ENCODE results near the gene TCF7L1. TPM values are rescaled to one million over a fixed set of nuclear protein-coding genes. Genes with fewer than 3 reads are reported as not detected.
A peak's percentile ranks its signal among the peaks of the same experiment; 100 is the strongest.

Gene TCF7L1
- total and polyA plus RNA-seq, 2 of the 13 experiments (the other 11 are each of a cell fraction or from before 2014, with no cell fraction given): 0.04 to 0.15 TPM

DNA sequence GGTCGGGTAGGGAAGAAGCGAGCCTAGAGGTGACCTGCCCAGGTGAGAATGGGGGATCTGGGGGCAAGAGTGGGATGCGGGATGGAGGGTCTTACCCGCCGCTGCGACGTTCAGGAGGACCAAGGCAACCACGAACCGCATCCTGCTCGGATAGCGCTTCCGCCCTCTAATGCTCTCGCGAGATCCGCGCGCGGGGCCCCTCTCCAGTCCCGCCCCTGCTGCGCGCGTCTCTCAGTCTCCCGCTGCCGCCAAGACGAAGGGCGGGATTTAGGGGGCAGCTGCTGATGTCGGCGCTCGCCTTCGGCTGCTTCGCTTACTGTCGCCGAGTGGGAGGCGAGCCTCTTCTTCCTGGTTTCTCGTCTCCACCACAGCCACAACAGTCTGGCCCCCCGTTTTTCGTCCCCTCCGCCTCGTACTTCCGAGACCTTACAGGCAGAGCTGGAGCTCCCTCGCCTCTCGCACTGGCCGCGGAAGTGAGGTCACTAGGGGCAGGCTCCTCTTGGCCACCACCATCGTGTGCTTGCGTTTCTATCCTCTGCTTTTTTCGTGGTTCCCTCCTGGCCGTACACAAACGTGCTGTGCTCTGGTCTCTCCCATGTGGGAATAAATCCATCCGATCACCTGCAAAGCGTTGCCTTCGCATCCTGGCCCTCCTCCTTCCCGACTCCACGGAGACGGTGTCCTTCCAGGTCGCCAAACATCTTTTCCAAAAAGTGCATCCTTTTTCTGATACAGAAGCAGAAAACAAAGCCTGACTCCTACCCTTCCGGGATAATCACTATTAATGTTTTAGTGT is 194.8 kb downstream of the TCF7L1 start, which contains the start of gene TGOLN2 (continued):
- TF ChIP-seq PAX8 (CRISPR knock-in tag; IDR thresholded peaks at IDR 0.05; ENCODE audit: borderline replicate concordance) (peak; percentile 80; the same call in 1 of the 2 replicates), ZNF33A (CRISPR knock-in tag; IDR thresholded peaks at IDR 0.05; ENCODE audit: borderline replicate concordance) (no peak), NFE2L1 (CRISPR knock-in tag; IDR thresholded peaks at IDR 0.05; ENCODE audit: borderline replicate concordance) (peak; percentile 87), NFYB (CRISPR knock-in tag; IDR thresholded peaks at IDR 0.05) (peak; percentile 38), GABPB1 (CRISPR knock-in tag; IDR thresholded peaks at IDR 0.05) (peak; percentile 94), NONO (IDR thresholded peaks at IDR 0.05) (no peak), NONO (CRISPR knock-in tag; conservative IDR thresholded peaks at IDR 0.05) (peak; percentile 77), ZNF34 (CRISPR knock-in tag; IDR thresholded peaks at IDR 0.05; ENCODE audit: borderline replicate concordance) (0 out of 2 replicates have a peak, but pooled peaks have one; percentile 24), JUNB (CRISPR knock-in tag; IDR thresholded peaks at IDR 0.05; ENCODE audit: borderline replicate concordance) (no peak), NR2F1 (CRISPR knock-in tag; IDR thresholded peaks at IDR 0.05) (peak in 1 of 2 experiments; percentile 68; a peak in 2 of 4 replicates), SP5 (CRISPR knock-in tag; IDR thresholded peaks at IDR 0.05; ENCODE audit: borderline replicate concordance, low read depth) (peak; percentile 97), ISL2 (CRISPR knock-in tag; IDR thresholded peaks at IDR 0.05) (peak; percentile 89), KLF6 (CRISPR knock-in tag; IDR thresholded peaks at IDR 0.05) (peak; percentile 96)
- TF ChIP-seq, protein P1, sequence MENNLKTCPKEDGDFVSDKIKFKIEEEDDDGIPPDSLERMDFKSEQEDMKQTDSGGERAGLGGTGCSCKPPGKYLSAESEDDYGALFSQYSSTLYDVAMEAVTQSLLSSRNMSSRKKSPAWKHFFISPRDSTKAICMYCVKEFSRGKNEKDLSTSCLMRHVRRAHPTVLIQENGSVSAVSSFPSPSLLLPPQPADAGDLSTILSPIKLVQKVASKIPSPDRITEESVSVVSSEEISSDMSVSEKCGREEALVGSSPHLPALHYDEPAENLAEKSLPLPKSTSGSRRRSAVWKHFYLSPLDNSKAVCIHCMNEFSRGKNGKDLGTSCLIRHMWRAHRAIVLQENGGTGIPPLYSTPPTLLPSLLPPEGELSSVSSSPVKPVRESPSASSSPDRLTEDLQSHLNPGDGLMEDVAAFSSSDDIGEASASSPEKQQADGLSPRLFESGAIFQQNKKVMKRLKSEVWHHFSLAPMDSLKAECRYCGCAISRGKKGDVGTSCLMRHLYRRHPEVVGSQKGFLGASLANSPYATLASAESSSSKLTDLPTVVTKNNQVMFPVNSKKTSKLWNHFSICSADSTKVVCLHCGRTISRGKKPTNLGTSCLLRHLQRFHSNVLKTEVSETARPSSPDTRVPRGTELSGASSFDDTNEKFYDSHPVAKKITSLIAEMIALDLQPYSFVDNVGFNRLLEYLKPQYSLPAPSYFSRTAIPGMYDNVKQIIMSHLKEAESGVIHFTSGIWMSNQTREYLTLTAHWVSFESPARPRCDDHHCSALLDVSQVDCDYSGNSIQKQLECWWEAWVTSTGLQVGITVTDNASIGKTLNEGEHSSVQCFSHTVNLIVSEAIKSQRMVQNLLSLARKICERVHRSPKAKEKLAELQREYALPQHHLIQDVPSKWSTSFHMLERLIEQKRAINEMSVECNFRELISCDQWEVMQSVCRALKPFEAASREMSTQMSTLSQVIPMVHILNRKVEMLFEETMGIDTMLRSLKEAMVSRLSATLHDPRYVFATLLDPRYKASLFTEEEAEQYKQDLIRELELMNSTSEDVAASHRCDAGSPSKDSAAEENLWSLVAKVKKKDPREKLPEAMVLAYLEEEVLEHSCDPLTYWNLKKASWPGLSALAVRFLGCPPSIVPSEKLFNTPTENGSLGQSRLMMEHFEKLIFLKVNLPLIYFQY (CRISPR knock-in tag; IDR thresholded peaks at IDR 0.05; ENCODE audit: borderline replicate concordance): peak; percentile 61; the same call in 1 of the 2 replicates
- TF ChIP-seq, protein P2, sequence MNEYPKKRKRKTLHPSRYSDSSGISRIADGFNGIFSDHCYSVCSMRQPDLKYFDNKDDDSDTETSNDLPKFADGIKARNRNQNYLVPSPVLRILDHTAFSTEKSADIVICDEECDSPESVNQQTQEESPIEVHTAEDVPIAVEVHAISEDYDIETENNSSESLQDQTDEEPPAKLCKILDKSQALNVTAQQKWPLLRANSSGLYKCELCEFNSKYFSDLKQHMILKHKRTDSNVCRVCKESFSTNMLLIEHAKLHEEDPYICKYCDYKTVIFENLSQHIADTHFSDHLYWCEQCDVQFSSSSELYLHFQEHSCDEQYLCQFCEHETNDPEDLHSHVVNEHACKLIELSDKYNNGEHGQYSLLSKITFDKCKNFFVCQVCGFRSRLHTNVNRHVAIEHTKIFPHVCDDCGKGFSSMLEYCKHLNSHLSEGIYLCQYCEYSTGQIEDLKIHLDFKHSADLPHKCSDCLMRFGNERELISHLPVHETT (CRISPR knock-in tag; conservative IDR thresholded peaks at IDR 0.05): peak; percentile 76
- TF ChIP-seq, protein P3, sequence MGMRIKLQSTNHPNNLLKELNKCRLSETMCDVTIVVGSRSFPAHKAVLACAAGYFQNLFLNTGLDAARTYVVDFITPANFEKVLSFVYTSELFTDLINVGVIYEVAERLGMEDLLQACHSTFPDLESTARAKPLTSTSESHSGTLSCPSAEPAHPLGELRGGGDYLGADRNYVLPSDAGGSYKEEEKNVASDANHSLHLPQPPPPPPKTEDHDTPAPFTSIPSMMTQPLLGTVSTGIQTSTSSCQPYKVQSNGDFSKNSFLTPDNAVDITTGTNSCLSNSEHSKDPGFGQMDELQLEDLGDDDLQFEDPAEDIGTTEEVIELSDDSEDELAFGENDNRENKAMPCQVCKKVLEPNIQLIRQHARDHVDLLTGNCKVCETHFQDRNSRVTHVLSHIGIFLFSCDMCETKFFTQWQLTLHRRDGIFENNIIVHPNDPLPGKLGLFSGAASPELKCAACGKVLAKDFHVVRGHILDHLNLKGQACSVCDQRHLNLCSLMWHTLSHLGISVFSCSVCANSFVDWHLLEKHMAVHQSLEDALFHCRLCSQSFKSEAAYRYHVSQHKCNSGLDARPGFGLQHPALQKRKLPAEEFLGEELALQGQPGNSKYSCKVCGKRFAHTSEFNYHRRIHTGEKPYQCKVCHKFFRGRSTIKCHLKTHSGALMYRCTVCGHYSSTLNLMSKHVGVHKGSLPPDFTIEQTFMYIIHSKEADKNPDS (CRISPR knock-in tag; IDR thresholded peaks at IDR 0.05): no peak
- TF ChIP-seq, protein P4, sequence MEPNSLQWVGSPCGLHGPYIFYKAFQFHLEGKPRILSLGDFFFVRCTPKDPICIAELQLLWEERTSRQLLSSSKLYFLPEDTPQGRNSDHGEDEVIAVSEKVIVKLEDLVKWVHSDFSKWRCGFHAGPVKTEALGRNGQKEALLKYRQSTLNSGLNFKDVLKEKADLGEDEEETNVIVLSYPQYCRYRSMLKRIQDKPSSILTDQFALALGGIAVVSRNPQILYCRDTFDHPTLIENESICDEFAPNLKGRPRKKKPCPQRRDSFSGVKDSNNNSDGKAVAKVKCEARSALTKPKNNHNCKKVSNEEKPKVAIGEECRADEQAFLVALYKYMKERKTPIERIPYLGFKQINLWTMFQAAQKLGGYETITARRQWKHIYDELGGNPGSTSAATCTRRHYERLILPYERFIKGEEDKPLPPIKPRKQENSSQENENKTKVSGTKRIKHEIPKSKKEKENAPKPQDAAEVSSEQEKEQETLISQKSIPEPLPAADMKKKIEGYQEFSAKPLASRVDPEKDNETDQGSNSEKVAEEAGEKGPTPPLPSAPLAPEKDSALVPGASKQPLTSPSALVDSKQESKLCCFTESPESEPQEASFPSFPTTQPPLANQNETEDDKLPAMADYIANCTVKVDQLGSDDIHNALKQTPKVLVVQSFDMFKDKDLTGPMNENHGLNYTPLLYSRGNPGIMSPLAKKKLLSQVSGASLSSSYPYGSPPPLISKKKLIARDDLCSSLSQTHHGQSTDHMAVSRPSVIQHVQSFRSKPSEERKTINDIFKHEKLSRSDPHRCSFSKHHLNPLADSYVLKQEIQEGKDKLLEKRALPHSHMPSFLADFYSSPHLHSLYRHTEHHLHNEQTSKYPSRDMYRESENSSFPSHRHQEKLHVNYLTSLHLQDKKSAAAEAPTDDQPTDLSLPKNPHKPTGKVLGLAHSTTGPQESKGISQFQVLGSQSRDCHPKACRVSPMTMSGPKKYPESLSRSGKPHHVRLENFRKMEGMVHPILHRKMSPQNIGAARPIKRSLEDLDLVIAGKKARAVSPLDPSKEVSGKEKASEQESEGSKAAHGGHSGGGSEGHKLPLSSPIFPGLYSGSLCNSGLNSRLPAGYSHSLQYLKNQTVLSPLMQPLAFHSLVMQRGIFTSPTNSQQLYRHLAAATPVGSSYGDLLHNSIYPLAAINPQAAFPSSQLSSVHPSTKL (CRISPR knock-in tag; IDR thresholded peaks at IDR 0.05): peak; percentile 69

All from HepG2 (cell line).